Prostate gland (tissue), 2 donors: ENCODE results near the gene ADRB1. TPM values are rescaled to one million over a fixed set of nuclear protein-coding genes. Genes with fewer than 3 reads are reported as not detected.

Experiments used
- DNase-seq: peaks from one replicate; pipeline ENCODE4 v3.0.0-alpha.2; 2019; ENCODE audit warnings: low spot score
- H3K27ac ChIP-seq, 2 donors: fragments of 200-600 bp; sonication (generic); 2 replicates each; pipeline ENCODE4 v1.5.1; 2017 to 2019
- H3K27me3 ChIP-seq: fragments of 200-600 bp; sonication (generic); replicated peaks from 2 replicates; pipeline ENCODE4 v1.5.1; 2019; ENCODE audit not compliant: insufficient read depth
- H3K36me3 ChIP-seq, 2 donors: fragments of 200-600 bp; sonication (generic); 1 replicate in 1 of 2; 2 replicates in 1 of 2; pipeline versions ENCODE4 v1.5.1 to v1.8.1; 2017 to 2019
- H3K4me1 ChIP-seq: fragments of 200-600 bp; sonication (generic); replicated peaks from 2 replicates; pipeline ENCODE4 v1.5.1; 2019
- H3K4me3 ChIP-seq, 2 donors: fragments of 200-600 bp; sonication (generic); 2 replicates each; pipeline ENCODE4 v1.5.1; 2017 to 2019
- H3K9me3 ChIP-seq: fragments of 200-600 bp; sonication (generic); 2 replicates; pipeline ENCODE4 v1.5.1; 2017
- CTCF ChIP-seq, 4 experiments: fragments of 200-600 bp in 2 of 4; fragments of 450-650 bp in 2 of 4; sonication (generic) in 2 of 4; IDR thresholded peaks; 1 replicate in 3 of 4; 2 replicates in 1 of 4; pipeline ENCODE4 v1.5.1; 2016 to 2019; ENCODE audit warnings: antibody characterized with exemption in 4 of 4, mild to moderate bottlenecking in 2 of 4, moderate library complexity in 2 of 4
- POLR2A ChIP-seq: fragments of 450-650 bp; IDR thresholded peaks from one replicate; pipeline ENCODE4 v1.6.1; 2016; ENCODE audit warnings: antibody characterized with exemption, mild to moderate bottlenecking
- POLR2AphosphoS5 ChIP-seq: sonication (generic); formaldehyde crosslinking; IDR thresholded peaks from one replicate; pipeline ENCODE4 v1.6.1; 2017; ENCODE audit warnings: antibody characterized with exemption
- WGBS: methylation state at CpG from one replicate; pipeline ENCODE4 v1.1.5; 2018; 5-methylcytosine and 5-hydroxymethylcytosine counted together
- intact Hi-C: fragments of 100-400 bp; cut with DNase I; formaldehyde crosslinking; loops from one replicate; pipeline ENCODE4 v1.14.2; 2022
- total RNA-seq, 2 donors: library from RNA; depleted of rRNA; stranded (reverse); fragments of >200 nt; gene quantifications; one replicate each; pipeline ENCODE4 v1.1.0, GENCODE V29; 2016

The ADRB1 gene
- total RNA-seq, 2 donors from 2014 or later = 10.2 to 15.4 TPM

- no peak for DNase-seq
- Histone ChIP-seq H3K4me3 (no peak overlapping the region), H3K36me3 (no peaks in the 10 kb centered on the region), H3K4me1 (no peaks in the 10 kb centered on the region), H3K9me3 (no peaks in the 10 kb centered on the region), H3K27me3 (no peaks in the 10 kb centered on the region), H3K27ac (no peak overlapping the region)
- intact Hi-C loops = no loop called here
- TF ChIP-seq POLR2A = no peak
- no peak for TF ChIP-seq POLR2AphosphoS5
- TF ChIP-seq CTCF (IDR thresholded peaks at IDR 0.05) = no peak
- WGBS = 96% methylated on average over 4 of the region's 4 CpGs
Observed at GRCh38 chr10:114019226-114019625, 24.4 kb upstream of the ADRB1 start.

GRCh38 chr10:114021154-114021553 is 22.5 kb upstream of the ADRB1 start:
- no peak overlapping the region for H3K27ac ChIP-seq
- H3K9me3 ChIP-seq = no peaks in the 10 kb centered on the region
- H3K36me3 ChIP-seq = no peaks in the 10 kb centered on the region
- no peak for TF ChIP-seq CTCF (IDR thresholded peaks at IDR 0.05)
- no peak for TF ChIP-seq POLR2AphosphoS5
- TF ChIP-seq POLR2A = no peak
- intact Hi-C loops = no loop called here
- H3K27me3 ChIP-seq = no peaks in the 10 kb centered on the region
- no peak for DNase-seq
- no peak overlapping the region for H3K4me3 ChIP-seq
- WGBS = 71% methylated on average over 3 of the region's 3 CpGs
- no peaks in the 10 kb centered on the region for H3K4me1 ChIP-seq

- no peaks in the 10 kb centered on the region for H3K36me3 ChIP-seq
- no peak overlapping the region for H3K4me3 ChIP-seq
- no peaks in the 10 kb centered on the region for H3K4me1 ChIP-seq
- H3K9me3 ChIP-seq = no peaks in the 10 kb centered on the region
- no peak for TF ChIP-seq CTCF (IDR thresholded peaks at IDR 0.05)
- TF ChIP-seq POLR2A = no peak
- TF ChIP-seq POLR2AphosphoS5 = no peak
- WGBS = 57% methylated on average over 14 of the region's 14 CpGs
- H3K27me3 ChIP-seq = no peaks in the 10 kb centered on the region
- H3K27ac ChIP-seq = no peak overlapping the region
- no peak for DNase-seq
- intact Hi-C loops = no loop called here
Observed at GRCh38 chr10:114021717-114022680, 21.7 kb upstream of the ADRB1 start.

GRCh38 chr10:114022766-114023597 is 20.7 kb upstream of the ADRB1 start:
- intact Hi-C loops = no loop called here
- no peak for TF ChIP-seq CTCF (IDR thresholded peaks at IDR 0.05)
- no peak for TF ChIP-seq POLR2AphosphoS5
- TF ChIP-seq POLR2A = no peak
- Histone ChIP-seq H3K27ac (no peak overlapping the region), H3K9me3 (no peaks in the 10 kb centered on the region), H3K27me3 (no peaks in the 10 kb centered on the region), H3K36me3 (no peaks in the 10 kb centered on the region), H3K4me1 (no peaks in the 10 kb centered on the region), H3K4me3 (no peak overlapping the region)
- DNase-seq = no peak
- 90% methylated on average over 7 of the region's 7 CpGs for WGBS
